Endothelial cell (in vitro differentiated cells): ENCODE data around the gene TSPEAR. TPM values are rescaled to one million over a fixed set of nuclear protein-coding genes. Genes with fewer than 3 reads are reported as not detected.

Source experiments
- DNase-seq: peaks from one replicate; pipeline ENCODE4 v3.0.0; 2021; ENCODE audit warnings: low spot score
- H3K27ac Mint-ChIP-seq: one replicate; pipeline ENCODE4 v1.8.0; 2021; ENCODE audit warnings: mixed read lengths, inconsistent platforms; ENCODE audit not compliant: unreplicated experiment
- H3K27me3 Mint-ChIP-seq: one replicate; pipeline ENCODE4 v1.8.0; 2021; ENCODE audit warnings: mild to moderate bottlenecking, moderate library complexity, mixed read lengths, inconsistent platforms; ENCODE audit not compliant: unreplicated experiment
- H3K36me3 Mint-ChIP-seq: one replicate; pipeline ENCODE4 v1.8.0; 2021; ENCODE audit warnings: mild to moderate bottlenecking, low read depth, mixed read lengths, inconsistent platforms; ENCODE audit not compliant: unreplicated experiment
- H3K4me1 Mint-ChIP-seq: one replicate; pipeline ENCODE4 v1.8.0; 2021; ENCODE audit warnings: mild to moderate bottlenecking, mixed read lengths, inconsistent platforms; ENCODE audit not compliant: unreplicated experiment
- H3K4me3 Mint-ChIP-seq: one replicate; pipeline ENCODE4 v1.8.0; 2021; ENCODE audit warnings: mild to moderate bottlenecking, mixed read lengths, inconsistent platforms; ENCODE audit not compliant: unreplicated experiment
- H3K9me3 Mint-ChIP-seq: one replicate; pipeline ENCODE4 v1.8.0; 2021; ENCODE audit warnings: mixed read lengths, inconsistent platforms; ENCODE audit not compliant: unreplicated experiment
- CTCF ChIP-seq: fragments of 200-600 bp; sonication (generic); IDR thresholded peaks from one replicate; pipeline ENCODE4 v1.5.0; 2021; ENCODE audit warnings: antibody characterized with exemption; ENCODE audit not compliant: unreplicated experiment
- total RNA-seq: library from RNA; stranded (reverse); fragmentation: NEBNext Ultra II Directional; extraction: Animal tissue kit (Norgen Biotek cat#: 25700); gene quantifications from one replicate; pipeline ENCODE4 v1.2.1, GENCODE V29; 2021; ENCODE audit not compliant: unreplicated experiment

The TSPEAR gene
- total RNA-seq, 1 donor from 2014 or later = not detected

GRCh38 chr21:44749759-44750674 lies 38.6 kb upstream of the TSPEAR start:
- H3K9me3 Mint-ChIP-seq = peaks cover 3% of the 10 kb centered on the region
- H3K27ac Mint-ChIP-seq = no peak overlapping the region
- H3K4me3 Mint-ChIP-seq = no peak overlapping the region
- no peaks in the 10 kb centered on the region for H3K36me3 Mint-ChIP-seq
- peaks cover 7% of the 10 kb centered on the region for H3K27me3 Mint-ChIP-seq
- no peak for TF ChIP-seq CTCF
- peaks cover 14% of the 10 kb centered on the region for H3K4me1 Mint-ChIP-seq
- no peak for DNase-seq

GRCh38 chr21:44749116-44749758 lies 37.9 kb upstream of the TSPEAR start:
- H3K27ac Mint-ChIP-seq = no peak overlapping the region
- H3K4me1 Mint-ChIP-seq = peaks cover 14% of the 10 kb centered on the region
- peaks cover 7% of the 10 kb centered on the region for H3K27me3 Mint-ChIP-seq
- DNase-seq = no peak
- TF ChIP-seq CTCF = no peak
- H3K36me3 Mint-ChIP-seq = no peaks in the 10 kb centered on the region
- H3K4me3 Mint-ChIP-seq = no peak overlapping the region
- peaks cover 3% of the 10 kb centered on the region for H3K9me3 Mint-ChIP-seq

- TF ChIP-seq CTCF = no peak
- H3K9me3 Mint-ChIP-seq = peaks cover 3% of the 10 kb centered on the region
- DNase-seq = no peak
- no peak overlapping the region for H3K27ac Mint-ChIP-seq
- H3K27me3 Mint-ChIP-seq = peaks cover 7% of the 10 kb centered on the region
- H3K4me1 Mint-ChIP-seq = peaks cover 14% of the 10 kb centered on the region
- H3K36me3 Mint-ChIP-seq = no peaks in the 10 kb centered on the region
- no peak overlapping the region for H3K4me3 Mint-ChIP-seq
Measured at GRCh38 chr21:44748621-44749020, 37.2 kb upstream of the TSPEAR start.

GRCh38 chr21:44742418-44743153 lies 31.2 kb upstream of the TSPEAR start:
- Mint-ChIP-seq H3K9me3 (peaks cover 11% of the 10 kb centered on the region), H3K4me3 (no peak overlapping the region), H3K27ac (no peak overlapping the region), H3K27me3 (peaks cover 6% of the 10 kb centered on the region), H3K36me3 (peaks cover 12% of the 10 kb centered on the region), H3K4me1 (no peaks in the 10 kb centered on the region)
- DNase-seq = no peak
- TF ChIP-seq CTCF = no peak
